ENCODE results near the gene CEL.

CEL gene

GRCh38 chr9:133119103-133119845 is 57.5 kb downstream of the CEL start:
- DNase-seq = no peak

GRCh38 chr9:133119846-133120500 is 58.2 kb downstream of the CEL start:
- no peak for DNase-seq

- DNase-seq = no peak
Observed at GRCh38 chr9:133120501-133121197, 58.9 kb downstream of the CEL start.
